MG63 (cell line): ENCODE results near the gene TIGAR. TPM values are rescaled to one million over a fixed set of nuclear protein-coding genes. Genes with fewer than 3 reads are reported as not detected.

Source experiments
- DNase-seq: peaks from one replicate; pipeline ENCODE4 v3.0.0-alpha.2; 2020
- H3K27me3 ChIP-seq: fragments of 250-450 bp; sonication (Bioruptor Pico); 2 replicates; pipeline ENCODE4 v1.5.1; 2020; ENCODE audit warnings: mild to moderate bottlenecking, moderate library complexity
- H3K36me3 ChIP-seq: fragments of 250-450 bp; sonication (Bioruptor Pico); 2 replicates; pipeline ENCODE4 v1.5.1; 2020; ENCODE audit warnings: mild to moderate bottlenecking, moderate library complexity
- H3K4me3 ChIP-seq: fragments of 250-450 bp; sonication (Bioruptor Pico); 2 replicates; pipeline ENCODE4 v1.5.1; 2020; ENCODE audit warnings: mild to moderate bottlenecking, moderate library complexity
- H3K9me3 ChIP-seq: fragments of 250-450 bp; sonication (Bioruptor Pico); 2 replicates; pipeline ENCODE4 v1.5.1; 2020; ENCODE audit warnings: mild to moderate bottlenecking, moderate library complexity
- total RNA-seq: library from RNA; depleted of rRNA; stranded (reverse); fragments of >200 nt; shearing (Covaris generic); gene quantifications from 2 replicates; pipeline ENCODE4 v1.2.3, GENCODE V29; 2014; ENCODE audit warnings: low replicate concordance; rRNA removed

TIGAR gene
- total RNA-seq: 9.9 and 86.7 TPM in 2 replicates

- H3K9me3 ChIP-seq: no peaks in the 10 kb centered on the region
- H3K27me3 ChIP-seq: no peaks in the 10 kb centered on the region
- DNase-seq: peak; percentile 94
- H3K4me3 ChIP-seq: peak within 1 kb of the TSS; percentile 98
- H3K36me3 ChIP-seq: peaks cover 5% of the 10 kb centered on the region; the same call in 1 of the 2 replicates
These were observed at the start of gene TIGAR for GRCh38 chr12:4320853-4321701. TIGAR (plus strand) TSS chr12:4321213; CDS start chr12:4321272, 59 bp downstream.

GRCh38 chr12:4271717-4272423 is 49.1 kb upstream of the TIGAR start:
- Histone ChIP-seq H3K9me3 (no peaks in the 10 kb centered on the region), H3K27me3 (peaks cover 94% of the 10 kb centered on the region), H3K4me3 (peak overlapping the region; percentile 16), H3K36me3 (no peaks in the 10 kb centered on the region)
- peak; percentile 21 for DNase-seq

GRCh38 chr12:4272424-4273272 is 48.4 kb upstream of the TIGAR start:
- no peak for DNase-seq
- H3K4me3 ChIP-seq: peak overlapping the region; percentile 10; the same call in 1 of the 2 replicates
- H3K36me3 ChIP-seq: no peaks in the 10 kb centered on the region
- H3K27me3 ChIP-seq: peaks cover 86% of the 10 kb centered on the region
- no peaks in the 10 kb centered on the region for H3K9me3 ChIP-seq

GRCh38 chr12:4273273-4273651 is 47.8 kb upstream of the TIGAR start:
- Histone ChIP-seq H3K9me3 (no peaks in the 10 kb centered on the region), H3K27me3 (peaks cover 80% of the 10 kb centered on the region), H3K4me3 (no peak overlapping the region)

GRCh38 chr12:4273652-4274395 is 47.2 kb upstream of the TIGAR start, which contains the start of gene CCND2:
CCND2 (plus strand) TSS chr12:4273762; CDS start chr12:4274041, 279 bp downstream.
- no peaks in the 10 kb centered on the region for H3K9me3 ChIP-seq

More at GRCh38 chr12:4273273-4273651, 47.8 kb upstream of the TIGAR start:
- no peak for DNase-seq
- H3K36me3 ChIP-seq: no peaks in the 10 kb centered on the region

GRCh38 chr12:4274396-4275015 is 46.5 kb upstream of the TIGAR start:
- no peak overlapping the region for H3K4me3 ChIP-seq
- H3K36me3 ChIP-seq: no peaks in the 10 kb centered on the region
- no peaks in the 10 kb centered on the region for H3K9me3 ChIP-seq
- H3K27me3 ChIP-seq: peaks cover 70% of the 10 kb centered on the region
- no peak for DNase-seq

More at GRCh38 chr12:4273652-4274395, 47.2 kb upstream of the TIGAR start, which contains the start of gene CCND2:
- H3K36me3 ChIP-seq: no peaks in the 10 kb centered on the region
- H3K4me3 ChIP-seq: 0 out of 2 replicates have a peak within 1 kb of the TSS, but pooled peaks have one; percentile 11
- peak; percentile 45 for DNase-seq
- peaks cover 74% of the 10 kb centered on the region for H3K27me3 ChIP-seq

GRCh38 chr12:4275016-4275869 is 45.8 kb upstream of the TIGAR start:
- H3K36me3 ChIP-seq: no peaks in the 10 kb centered on the region
- H3K27me3 ChIP-seq: peaks cover 62% of the 10 kb centered on the region
- H3K4me3 ChIP-seq: no peak overlapping the region
- no peaks in the 10 kb centered on the region for H3K9me3 ChIP-seq
- no peak for DNase-seq

- H3K9me3 ChIP-seq: no peaks in the 10 kb centered on the region
- no peaks in the 10 kb centered on the region for H3K36me3 ChIP-seq
- peaks cover 57% of the 10 kb centered on the region for H3K27me3 ChIP-seq
- no peak for DNase-seq
- no peak overlapping the region for H3K4me3 ChIP-seq
These were observed 45.1 kb upstream of the TIGAR start for GRCh38 chr12:4275870-4276301.

GRCh38 chr12:4276524-4277204 is 44.3 kb upstream of the TIGAR start:
- DNase-seq: peak; percentile 73
- peaks cover 50% of the 10 kb centered on the region for H3K27me3 ChIP-seq
- H3K4me3 ChIP-seq: no peak overlapping the region

GRCh38 chr12:4277205-4277543 is 43.8 kb upstream of the TIGAR start:
- H3K27me3 ChIP-seq: peaks cover 47% of the 10 kb centered on the region
- no peak for DNase-seq
- no peaks in the 10 kb centered on the region for H3K9me3 ChIP-seq
- H3K4me3 ChIP-seq: no peak overlapping the region
- H3K36me3 ChIP-seq: no peaks in the 10 kb centered on the region

More at GRCh38 chr12:4276524-4277204, 44.3 kb upstream of the TIGAR start:
- Histone ChIP-seq H3K36me3 (no peaks in the 10 kb centered on the region), H3K9me3 (no peaks in the 10 kb centered on the region)

GRCh38 chr12:4277857-4278256 is 43.2 kb upstream of the TIGAR start:
- Histone ChIP-seq H3K4me3 (no peak overlapping the region), H3K27me3 (peaks cover 40% of the 10 kb centered on the region), H3K36me3 (no peaks in the 10 kb centered on the region), H3K9me3 (no peaks in the 10 kb centered on the region)
- DNase-seq: no peak

GRCh38 chr12:4278329-4279197 is 42.5 kb upstream of the TIGAR start:
- no peak overlapping the region for H3K4me3 ChIP-seq
- no peak for DNase-seq
- no peaks in the 10 kb centered on the region for H3K36me3 ChIP-seq
- H3K27me3 ChIP-seq: peaks cover 33% of the 10 kb centered on the region
- no peaks in the 10 kb centered on the region for H3K9me3 ChIP-seq

- H3K36me3 ChIP-seq: no peaks in the 10 kb centered on the region
- H3K27me3 ChIP-seq: peaks cover 26% of the 10 kb centered on the region
These were observed 41.8 kb upstream of the TIGAR start for GRCh38 chr12:4279198-4279690.

More at GRCh38 chr12:4279198-4279690, 41.8 kb upstream of the TIGAR start:
- Histone ChIP-seq H3K4me3 (no peak overlapping the region), H3K9me3 (no peaks in the 10 kb centered on the region)
- DNase-seq: no peak
